Liver (tissue), 10 donors: ENCODE data around the gene TOMT. TPM values are rescaled to one million over a fixed set of nuclear protein-coding genes. Genes with fewer than 3 reads are reported as not detected.

ENCODE experiments used
- DNase-seq: peaks from one replicate; pipeline ENCODE4 v3.0.0-alpha.2; 2017; ENCODE audit warnings: low spot score
- H3K27ac ChIP-seq, 2 donors: one replicate each; pipeline ENCODE4 v1.7.0; 2013; ENCODE audit warnings: inconsistent platforms in 2 of 2, low read length in 2 of 2, control low read depth in 1 of 2, low read depth in 1 of 2, mild to moderate bottlenecking in 1 of 2
- H3K27me3 ChIP-seq, 4 donors: one replicate each; pipeline versions ENCODE4 v1.6.1 to v1.7.0; 2013; ENCODE audit warnings: low read length in 3 of 4, inconsistent platforms in 1 of 4, mild to moderate bottlenecking in 1 of 4, moderate library complexity in 1 of 4; ENCODE audit not compliant: control insufficient read depth in 4 of 4, insufficient read depth in 4 of 4
- H3K36me3 ChIP-seq, 4 donors: one replicate each; pipeline versions ENCODE4 v1.6.1 to v1.7.0; 2013; ENCODE audit warnings: low read length in 3 of 4, mild to moderate bottlenecking in 3 of 4, low read depth in 1 of 4, moderate library complexity in 1 of 4; ENCODE audit not compliant: control insufficient read depth in 4 of 4, insufficient read depth in 3 of 4
- H3K4me1 ChIP-seq, 4 donors: one replicate each; pipeline versions ENCODE4 v1.6.1 to v1.7.0; 2013; ENCODE audit warnings: low read length in 3 of 4, mild to moderate bottlenecking in 3 of 4, moderate library complexity in 1 of 4; ENCODE audit not compliant: control insufficient read depth in 4 of 4, insufficient read depth in 4 of 4
- H3K4me3 ChIP-seq, 3 donors: one replicate each; pipeline versions ENCODE4 v1.6.1 to v1.7.0; 2013; ENCODE audit warnings: low read length in 3 of 3, control low read depth in 1 of 3, low read depth in 1 of 3, mild to moderate bottlenecking in 1 of 3
- H3K9ac ChIP-seq, 2 donors: one replicate each; pipeline ENCODE4 v1.7.0; 2013; ENCODE audit warnings: low read length in 2 of 2, mild to moderate bottlenecking in 2 of 2, moderate library complexity in 2 of 2, control low read depth in 1 of 2, low read depth in 1 of 2
- H3K9me3 ChIP-seq, 4 donors: one replicate each; pipeline versions ENCODE4 v1.6.1 to v1.7.0; 2013; ENCODE audit warnings: low read length in 3 of 4; ENCODE audit not compliant: control insufficient read depth in 4 of 4
- CTCF ChIP-seq: fragments of 150-350 bp; IDR thresholded peaks from 2 replicates; pipeline ENCODE4 v1.5.1; 2017; ENCODE audit warnings: improper control_type of control experiment, low read depth, low read length; ENCODE audit not compliant: missing input control
- GABPA ChIP-seq, 2 donors: IDR thresholded peaks in 1 of 2; conservative IDR thresholded peaks in 1 of 2; 2 replicates each; pipeline ENCODE4 v1.6.1; 2016; ENCODE audit warnings: antibody characterized with exemption in 2 of 2, mild to moderate bottlenecking in 1 of 2, moderate library complexity in 1 of 2
- HNF4A ChIP-seq, 2 donors: conservative IDR thresholded peaks; 2 replicates each; pipeline ENCODE4 v1.6.1; 2016; ENCODE audit warnings: antibody characterized with exemption in 2 of 2, mild to moderate bottlenecking in 2 of 2
- whole genome bisulfite sequencing: extraction: QIAGEN DNeasy Blood & Tissue Kit; methylation state at CpG from one replicate; pipeline ENCODE4 v1.1.7; 2013; 5-methylcytosine and 5-hydroxymethylcytosine counted together
- polyA plus RNA-seq, 2 donors: library from polyadenylated mRNA; stranded (reverse) in 1 of 2; unstranded in 1 of 2; fragments of 200-250 nt in 1 of 2; fragments of >200 nt in 1 of 2; fragmentation: Nextera tagmentation in 1 of 2; extraction: Ambion mirVana in 1 of 2; gene quantifications; one replicate each; pipeline versions ENCODE4 v1.2.1 to v1.2.3, GENCODE V29; 2013 to 2015
- small RNA-seq: library from RNA; depleted of rRNA; stranded (forward); fragments of <200 nt; gene quantifications from one replicate; pipeline ENCODE3, GENCODE V24; 2014
- total RNA-seq, 2 donors: library from RNA; depleted of rRNA; stranded (reverse); fragments of >200 nt; gene quantifications; one replicate each; pipeline ENCODE4 v1.2.3, GENCODE V29; 2014
- donor health status: healthy.
- donor health status: healthy.
- donor health status: healthy.
- donor health status: healthy.
- donor health status: healthy.

Gene TOMT
- total and polyA plus RNA-seq, 4 donors, result 0.33 TPM; not detected in 3

DNA sequence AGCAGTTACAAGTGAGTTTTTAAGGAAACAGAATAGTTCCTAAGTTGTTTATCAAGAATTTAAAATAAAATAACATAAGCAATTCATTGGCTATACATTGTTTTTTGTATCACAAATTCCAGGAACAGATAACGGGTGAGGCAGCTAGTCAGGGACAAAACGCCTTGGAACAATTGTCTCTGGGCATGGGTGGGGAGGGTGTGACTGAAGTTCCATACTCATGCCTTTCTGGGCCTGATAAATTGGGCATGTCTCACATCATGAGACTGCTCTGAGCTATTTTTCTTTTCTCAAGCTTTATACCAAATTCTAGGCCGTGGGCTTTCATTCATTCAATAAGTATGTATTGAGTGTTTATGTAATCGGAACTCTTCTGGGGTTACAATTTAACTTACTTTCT is 51.4 kb downstream of the TOMT start:
- TF ChIP-seq HNF4A (conservative IDR thresholded peaks at IDR 0.05), result no peak
- no peak for TF ChIP-seq CTCF
- TF ChIP-seq GABPA (IDR thresholded peaks at IDR 0.05 in 1 of 2, conservative IDR thresholded peaks at IDR 0.05 in 1 of 2), result no peak
- DNase-seq, result no peak
- WGBS, result 85% methylated on average over 4 of the region's 4 CpGs

More for the DNA sequence above, 51.4 kb downstream of the TOMT start:
- H3K4me3 ChIP-seq, result no peak overlapping the region
- no peaks in the 10 kb centered on the region for H3K9me3 ChIP-seq
- no peak overlapping the region for H3K27ac ChIP-seq
- H3K27me3 ChIP-seq, result peaks cover 0 to 5% (median 0%) of the 10 kb centered on the region in 4 donors
- H3K36me3 ChIP-seq, result no peaks in the 10 kb centered on the region
- no peak overlapping the region for H3K9ac ChIP-seq
- no peaks in the 10 kb centered on the region for H3K4me1 ChIP-seq

Small RNAs within 50 kb of the gene (small RNA-seq; reads per million reads assigned to genes)
- not detected for gene MIR3165

Other genes with a start within 250 kb of the TOMT start
- not detected for gene DEFB131B, start 227.5 kb upstream of the TOMT start, total RNA-seq
- not detected for gene DEFB131B, start 227.5 kb upstream of the TOMT start, polyA plus RNA-seq
- 1 to 10 TPM; 5.6 to 7.9 TPM for gene XNDC1N, start 177.3 kb upstream of the TOMT start, total RNA-seq
- 1 to 10 TPM in 1 of 2 donors, under 1 TPM in 1; 0.59 to 2.1 TPM for gene XNDC1N, start 177.3 kb upstream of the TOMT start, polyA plus RNA-seq
- 10 to 100 TPM; 11.9 to 31.1 TPM for gene RNF121, start 176.9 kb upstream of the TOMT start, total RNA-seq
- gene RNF121, start 176.9 kb upstream of the TOMT start, polyA plus RNA-seq, result 10 to 100 TPM; 10.2 to 16.5 TPM
- gene IL18BP, start 107.0 kb upstream of the TOMT start, total RNA-seq, result 1 to 10 TPM; 2.4 to 5.9 TPM
- 1 to 10 TPM; 2.6 to 6.3 TPM for gene IL18BP, start 107.0 kb upstream of the TOMT start, polyA plus RNA-seq
- 10 to 100 TPM; 55.1 to 93.2 TPM for gene NUMA1, start 25.4 kb upstream of the TOMT start, total RNA-seq
- 10 to 100 TPM; 19.5 to 29.2 TPM for gene NUMA1, start 25.4 kb upstream of the TOMT start, polyA plus RNA-seq
- 1 to 10 TPM; 1.9 to 3.4 TPM for gene LRRC51, start 25.1 kb upstream of the TOMT start, total RNA-seq
- 1 to 10 TPM; 2.9 to 3.7 TPM for gene LRRC51, start 25.1 kb upstream of the TOMT start, polyA plus RNA-seq
- 10 to 100 TPM; 30.5 to 47.2 TPM for gene LAMTOR1, start 2.6 kb upstream of the TOMT start, total RNA-seq
- gene LAMTOR1, start 2.6 kb upstream of the TOMT start, polyA plus RNA-seq, result 10 to 100 TPM; 70.1 to 74.0 TPM
- gene ANAPC15, start 6.8 kb downstream of the TOMT start, total RNA-seq, result 10 to 100 TPM in 1 of 2 donors, 1 to 10 TPM in 1; 8.4 to 10.4 TPM
- 10 to 100 TPM; 19.6 to 22.4 TPM for gene ANAPC15, start 6.8 kb downstream of the TOMT start, polyA plus RNA-seq
- gene FOLR3, start 29.8 kb downstream of the TOMT start, total RNA-seq, result 1 to 10 TPM in 1 of 2 donors, not detected in 1; 2.1 TPM
- under 1 TPM; 0.31 to 0.86 TPM for gene FOLR3, start 29.8 kb downstream of the TOMT start, polyA plus RNA-seq
- under 1 TPM in 1 of 2 donors, not detected in 1; 0.09 TPM for gene FOLR1, start 86.2 kb downstream of the TOMT start, total RNA-seq
- gene FOLR1, start 86.2 kb downstream of the TOMT start, polyA plus RNA-seq, result under 1 TPM; 0.06 to 0.21 TPM
- gene FOLR2, start 110.9 kb downstream of the TOMT start, total RNA-seq, result 10 to 100 TPM in 1 of 2 donors, 1 to 10 TPM in 1; 9.9 to 23.6 TPM
- 10 to 100 TPM in 1 of 2 donors, 1 to 10 TPM in 1; 9.4 to 31.5 TPM for gene FOLR2, start 110.9 kb downstream of the TOMT start, polyA plus RNA-seq
- 10 to 100 TPM; 18.4 to 29.0 TPM for gene INPPL1, start 118.8 kb downstream of the TOMT start, total RNA-seq
- gene INPPL1, start 118.8 kb downstream of the TOMT start, polyA plus RNA-seq, result 10 to 100 TPM in 1 of 2 donors, 1 to 10 TPM in 1; 7.2 to 15.8 TPM
- not detected for gene PHOX2A, start 138.3 kb downstream of the TOMT start, total RNA-seq
- gene PHOX2A, start 138.3 kb downstream of the TOMT start, polyA plus RNA-seq, result not detected